ENCODE measurements around the gene S1PR2.

The S1PR2 gene

DNA sequence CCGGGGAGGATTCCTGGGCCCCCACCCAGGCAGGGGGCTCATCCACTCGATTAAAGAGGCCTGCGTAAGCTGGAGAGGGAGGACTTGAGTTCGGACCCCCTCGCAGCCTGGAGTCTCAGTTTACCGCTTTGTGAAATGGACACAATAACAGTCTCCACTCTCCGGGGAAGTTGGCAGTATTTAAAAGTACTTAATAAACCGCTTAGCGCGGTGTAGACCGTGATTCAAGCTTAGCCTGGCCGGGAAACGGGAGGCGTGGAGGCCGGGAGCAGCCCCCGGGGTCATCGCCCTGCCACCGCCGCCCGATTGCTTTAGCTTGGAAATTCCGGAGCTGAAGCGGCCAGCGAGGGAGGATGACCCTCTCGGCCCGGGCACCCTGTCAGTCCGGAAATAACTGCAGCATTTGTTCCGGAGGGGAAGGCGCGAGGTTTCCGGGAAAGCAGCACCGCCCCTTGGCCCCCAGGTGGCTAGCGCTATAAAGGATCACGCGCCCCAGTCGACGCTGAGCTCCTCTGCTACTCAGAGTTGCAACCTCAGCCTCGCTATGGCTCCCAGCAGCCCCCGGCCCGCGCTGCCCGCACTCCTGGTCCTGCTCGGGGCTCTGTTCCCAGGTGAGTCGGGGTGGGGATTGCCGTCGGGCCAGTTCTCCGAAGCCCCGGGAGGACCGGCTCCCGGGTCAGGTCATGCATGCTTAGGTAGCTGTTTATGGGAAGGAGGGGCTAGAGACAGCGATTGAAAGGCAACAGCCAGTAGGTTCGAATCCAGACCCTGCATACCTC is 39.7 kb upstream of the S1PR2 start, which contains the start of gene ICAM1:
Gene ICAM1, plus strand, starts transcription at position 505 of the 779 bp plus-strand sequence. Its CDS starts 40 bp downstream, at position 545.
- peak within 1 kb of the TSS; percentile 64 for H3K27ac ChIP-seq
- TF ChIP-seq, protein P1, sequence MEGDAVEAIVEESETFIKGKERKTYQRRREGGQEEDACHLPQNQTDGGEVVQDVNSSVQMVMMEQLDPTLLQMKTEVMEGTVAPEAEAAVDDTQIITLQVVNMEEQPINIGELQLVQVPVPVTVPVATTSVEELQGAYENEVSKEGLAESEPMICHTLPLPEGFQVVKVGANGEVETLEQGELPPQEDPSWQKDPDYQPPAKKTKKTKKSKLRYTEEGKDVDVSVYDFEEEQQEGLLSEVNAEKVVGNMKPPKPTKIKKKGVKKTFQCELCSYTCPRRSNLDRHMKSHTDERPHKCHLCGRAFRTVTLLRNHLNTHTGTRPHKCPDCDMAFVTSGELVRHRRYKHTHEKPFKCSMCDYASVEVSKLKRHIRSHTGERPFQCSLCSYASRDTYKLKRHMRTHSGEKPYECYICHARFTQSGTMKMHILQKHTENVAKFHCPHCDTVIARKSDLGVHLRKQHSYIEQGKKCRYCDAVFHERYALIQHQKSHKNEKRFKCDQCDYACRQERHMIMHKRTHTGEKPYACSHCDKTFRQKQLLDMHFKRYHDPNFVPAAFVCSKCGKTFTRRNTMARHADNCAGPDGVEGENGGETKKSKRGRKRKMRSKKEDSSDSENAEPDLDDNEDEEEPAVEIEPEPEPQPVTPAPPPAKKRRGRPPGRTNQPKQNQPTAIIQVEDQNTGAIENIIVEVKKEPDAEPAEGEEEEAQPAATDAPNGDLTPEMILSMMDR (conservative IDR thresholded peaks at IDR 0.05), result no peak

DNA sequence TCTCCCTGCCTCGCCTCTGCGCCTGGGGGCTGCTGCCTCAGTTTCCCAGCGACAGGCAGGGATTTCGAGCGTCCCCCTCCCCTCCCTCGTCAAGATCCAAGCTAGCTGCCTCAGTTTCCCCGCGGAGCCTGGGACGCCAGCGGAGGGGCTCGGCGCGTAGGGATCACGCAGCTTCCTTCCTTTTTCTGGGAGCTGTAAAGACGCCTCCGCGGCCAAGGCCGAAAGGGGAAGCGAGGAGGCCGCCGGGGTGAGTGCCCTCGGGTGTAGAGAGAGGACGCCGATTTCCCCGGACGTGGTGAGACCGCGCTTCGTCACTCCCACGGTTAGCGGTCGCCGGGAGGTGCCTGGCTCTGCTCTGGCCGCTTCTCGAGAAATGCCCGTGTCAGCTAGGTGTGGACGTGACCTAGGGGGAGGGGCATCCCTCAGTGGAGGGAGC is 39.1 kb upstream of the S1PR2 start:
- H3K27ac ChIP-seq, result peak overlapping the region; percentile 64
- TF ChIP-seq, protein P1 (conservative IDR thresholded peaks at IDR 0.05), result no peak

DNA sequence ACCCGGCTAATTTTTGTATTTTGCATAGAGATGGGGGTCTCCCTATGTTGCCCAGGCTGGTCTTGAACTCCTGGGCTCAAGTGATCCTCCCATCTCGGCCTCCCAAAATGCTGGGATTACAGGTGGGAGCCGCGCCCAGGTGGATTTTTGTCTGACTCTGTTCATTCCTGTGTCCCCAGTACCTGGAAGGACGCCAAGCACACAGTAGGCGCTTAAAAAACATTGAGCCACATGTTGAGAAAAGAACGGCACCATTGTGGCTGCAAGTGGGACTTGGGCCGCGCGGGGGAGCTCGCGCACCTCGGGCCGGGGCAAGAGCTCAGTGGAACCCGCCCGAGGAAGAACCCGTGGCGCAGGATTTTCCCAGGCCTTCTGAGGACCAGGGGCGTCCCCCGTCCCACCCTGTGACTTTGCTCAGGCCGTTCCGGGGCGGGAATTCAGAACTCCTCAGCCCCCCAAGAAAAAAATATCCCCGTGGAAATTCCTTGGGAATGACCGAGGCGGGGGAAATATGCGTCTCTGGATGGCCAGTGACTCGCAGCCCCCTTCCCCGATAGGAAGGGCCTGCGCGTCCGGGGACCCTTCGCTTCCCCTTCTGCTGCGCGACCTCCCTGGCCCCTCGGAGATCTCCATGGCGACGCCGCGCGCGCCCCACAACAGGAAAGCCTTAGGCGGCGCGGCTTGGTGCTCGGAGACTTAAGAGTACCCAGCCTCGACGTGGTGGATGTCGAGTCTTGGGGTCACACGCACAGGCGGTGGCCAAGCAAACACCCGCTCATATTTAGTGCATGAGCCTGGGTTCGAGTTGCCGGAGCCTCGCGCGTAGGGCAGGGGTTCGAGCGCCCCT is 38.4 kb upstream of the S1PR2 start:
- TF ChIP-seq, protein P1 (conservative IDR thresholded peaks at IDR 0.05), result peak; percentile 90
- H3K27ac ChIP-seq, result peak overlapping the region; percentile 64; the same call in 1 of the 2 replicates

DNA sequence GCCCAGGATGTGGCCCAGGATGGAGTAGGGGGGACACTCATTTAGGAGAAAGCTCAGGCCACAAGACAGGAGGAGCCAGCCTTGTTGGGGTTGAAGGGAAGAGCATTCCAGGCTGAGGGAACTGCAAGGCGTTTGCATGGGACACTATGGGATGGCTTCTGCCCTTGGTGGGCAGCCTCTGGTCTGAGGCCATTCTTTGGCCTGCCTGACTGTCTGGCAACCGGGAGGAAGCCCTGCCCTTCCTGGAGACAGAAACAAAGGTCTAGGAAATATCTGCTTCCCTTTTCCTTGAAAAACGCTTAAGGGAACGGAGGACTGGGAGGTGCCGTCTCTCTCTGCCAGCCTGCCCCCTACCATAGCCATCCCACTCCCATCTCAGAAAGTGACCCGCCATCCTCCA is 36.9 kb upstream of the S1PR2 start:
- TF ChIP-seq, protein P1 (conservative IDR thresholded peaks at IDR 0.05), result no peak
- no peak overlapping the region for H3K27ac ChIP-seq

DNA sequence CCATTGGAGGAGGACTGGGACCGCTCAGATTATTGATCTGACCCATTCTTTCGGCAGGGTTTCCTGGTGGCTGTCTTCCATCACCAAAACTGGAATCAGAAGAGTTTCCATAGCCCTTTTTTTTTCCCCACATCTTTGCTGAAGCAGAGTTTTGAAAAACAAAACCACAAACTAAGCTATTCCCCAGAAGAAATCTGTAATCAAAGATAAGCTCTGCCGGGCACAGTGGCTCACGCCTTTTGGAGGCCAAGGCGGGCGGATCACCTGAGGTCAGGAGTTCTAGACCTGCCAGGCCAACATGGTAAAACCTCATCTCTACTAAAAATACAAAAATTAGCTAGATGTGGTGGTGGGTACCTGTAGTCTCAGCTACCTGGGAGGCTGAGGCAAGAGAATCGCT is 35.6 kb upstream of the S1PR2 start:
- H3K27ac ChIP-seq, result no peak overlapping the region
- TF ChIP-seq, protein P1 (conservative IDR thresholded peaks at IDR 0.05), result no peak

DNA sequence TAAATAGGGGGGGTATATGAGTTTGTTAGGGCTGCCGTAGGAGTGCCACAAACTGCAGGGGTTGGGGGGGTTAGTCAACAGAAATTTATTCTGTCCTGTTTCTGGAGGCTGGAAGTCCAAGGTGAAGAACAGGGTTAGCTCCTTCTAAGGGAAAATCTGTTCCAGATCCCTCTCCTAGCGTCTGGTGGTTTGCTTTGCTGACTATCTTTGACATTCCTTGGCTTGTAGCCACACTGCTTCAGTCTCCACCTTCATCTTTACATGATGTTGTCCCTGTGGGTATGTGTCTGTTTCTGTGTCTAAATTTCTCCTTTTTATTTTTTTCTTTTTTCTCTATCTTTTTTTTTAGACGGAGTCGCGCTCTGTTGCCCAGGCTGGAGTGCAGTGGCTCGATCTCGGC is 31.6 kb upstream of the S1PR2 start:
- no peak overlapping the region for H3K27ac ChIP-seq
- TF ChIP-seq, protein P1 (conservative IDR thresholded peaks at IDR 0.05), result no peak

DNA sequence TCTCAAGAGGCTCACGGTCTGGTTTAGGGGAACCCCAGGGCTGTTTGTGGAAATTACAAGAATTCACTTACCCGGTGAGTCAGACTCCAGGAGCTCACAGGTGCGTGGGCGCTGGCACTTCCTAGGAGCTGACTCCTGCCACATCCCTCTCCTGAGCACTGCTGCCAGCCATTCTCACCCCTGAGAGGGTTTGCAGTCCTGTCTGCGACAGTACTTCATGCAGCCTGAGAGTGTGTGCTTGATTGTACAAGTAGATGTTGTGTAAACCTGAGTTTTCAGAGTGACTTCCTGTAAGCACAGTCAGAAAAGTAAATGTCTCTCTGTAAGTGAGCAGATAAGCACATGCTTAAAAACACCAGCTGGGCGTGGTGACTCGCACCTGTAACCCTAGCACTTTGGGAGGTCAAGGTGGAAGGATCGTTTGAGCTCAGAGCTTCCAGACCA is 29.0 kb upstream of the S1PR2 start:
- H3K27ac ChIP-seq, result no peak overlapping the region
- TF ChIP-seq, protein P1 (conservative IDR thresholded peaks at IDR 0.05), result no peak
